ENCODE results near the gene LNP1.

DNA sequence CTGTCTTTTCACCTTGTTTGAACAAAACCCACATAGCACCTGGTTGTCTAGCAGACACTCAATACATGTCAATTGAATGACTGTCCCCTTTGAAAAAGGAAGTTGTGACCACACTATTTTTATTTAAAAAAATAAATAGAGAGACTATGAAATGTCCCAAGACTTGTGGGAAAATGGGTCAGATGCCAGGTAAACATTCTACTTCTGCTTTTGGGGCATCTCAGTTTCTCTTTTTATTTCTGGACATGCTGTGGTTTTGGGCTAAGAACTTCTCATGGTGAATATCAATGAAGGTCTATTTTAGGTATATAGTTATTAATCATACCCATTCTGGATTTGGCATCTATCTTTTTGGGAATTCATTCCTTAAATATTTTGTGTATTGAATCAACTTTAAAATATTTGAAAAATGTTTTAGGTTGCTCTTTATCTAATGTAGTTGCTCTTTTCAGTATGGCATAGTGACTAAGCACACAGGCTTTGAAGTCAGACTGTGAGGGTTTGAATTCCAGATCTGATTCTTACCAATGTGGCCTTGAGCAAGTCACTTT lies 95.4 kb downstream of the LNP1 start:
- TF ChIP-seq CTCF (IDR thresholded peaks at IDR 0.05) (no peak), EP300 (IDR thresholded peaks at IDR 0.05) (no peak)

Data from ovary (tissue), 3 donors.